HG03060 (cell line): Measurements from ENCODE around the gene NOTCH2.

Experiments used
- ATAC-seq: cut with Tn5 transposase; IDR thresholded peaks from one replicate; pipeline ENCODE4 v1.9.1; 2021; ENCODE audit warnings: low read depth, moderate number of reproducible peaks; ENCODE audit not compliant: unreplicated experiment

Gene NOTCH2

GRCh38 chr1:119914071-119914470, 155.4 kb downstream of the NOTCH2 start:
- ATAC-seq: no peak

- no peak for ATAC-seq
Measured at GRCh38 chr1:119912963-119913362, 156.5 kb downstream of the NOTCH2 start.

- ATAC-seq: no peak
Measured at GRCh38 chr1:119911775-119912174, 157.7 kb downstream of the NOTCH2 start.

GRCh38 chr1:119910618-119911017, 158.8 kb downstream of the NOTCH2 start:
- ATAC-seq: no peak

- ATAC-seq: no peak
Measured at GRCh38 chr1:119909890-119910596, 159.4 kb downstream of the NOTCH2 start.

GRCh38 chr1:119908661-119909060, 160.8 kb downstream of the NOTCH2 start:
- no peak for ATAC-seq

GRCh38 chr1:119906927-119907652, 162.4 kb downstream of the NOTCH2 start:
- ATAC-seq: no peak

- no peak for ATAC-seq
Measured at GRCh38 chr1:119903443-119903835, 166.0 kb downstream of the NOTCH2 start.

GRCh38 chr1:119902775-119903442, 166.6 kb downstream of the NOTCH2 start:
- ATAC-seq: no peak

- no peak for ATAC-seq
Measured at GRCh38 chr1:119898981-119899720, 170.3 kb downstream of the NOTCH2 start.

GRCh38 chr1:119898530-119898929, 170.9 kb downstream of the NOTCH2 start:
- no peak for ATAC-seq

GRCh38 chr1:119896303-119896702, 173.2 kb downstream of the NOTCH2 start, which contains the start of gene ADAM30:
ADAM30 (minus strand) TSS chr1:119896515; CDS start chr1:119896336, 179 bp downstream.
- ATAC-seq: no peak

- no peak for ATAC-seq
Measured at GRCh38 chr1:119895102-119895501, 174.4 kb downstream of the NOTCH2 start.

- no peak for ATAC-seq
Measured at GRCh38 chr1:119893827-119894700, 175.4 kb downstream of the NOTCH2 start.

- no peak for ATAC-seq
Measured at GRCh38 chr1:119893238-119893791, 176.1 kb downstream of the NOTCH2 start.

GRCh38 chr1:119891386-119891785, 178.1 kb downstream of the NOTCH2 start:
- ATAC-seq: no peak

GRCh38 chr1:119888476-119888875, 181.0 kb downstream of the NOTCH2 start:
- no peak for ATAC-seq

GRCh38 chr1:119887427-119887826, 182.0 kb downstream of the NOTCH2 start:
- ATAC-seq: no peak
